ENCODE data around the gene ZNF714. TPM values are rescaled to one million over a fixed set of nuclear protein-coding genes. Genes with fewer than 3 reads are reported as not detected.

ZNF714 gene
- total and polyA plus RNA-seq, 2 donors from 2014 or later: 2.0 to 8.8 TPM

GRCh38 chr19:21141787-21142464 lies 59.9 kb downstream of the ZNF714 start, which contains the start of gene ZNF431:
Gene ZNF431, plus strand, starts transcription at chr19:21142040. Its CDS starts 144 bp downstream, at chr19:21142184.
- Histone ChIP-seq H3K9me3 (ENCODE audit: control insufficient read depth in 2 of 3, insufficient read depth in 1 of 3, low read length in 3 of 3) (no peaks in the 10 kb centered on the region), H3K9ac (ENCODE audit: low read length in 3 of 3) (peak within 1 kb of the TSS; percentile 63 to 90 (median 71)), H3K27me3 (ENCODE audit: control insufficient read depth, insufficient read depth, low read length) (no peaks in the 10 kb centered on the region), H3K27ac (ENCODE audit: low read depth in 2 of 2, low read length in 2 of 2) (peak within 1 kb of the TSS; percentile 19 to 33), H3K4me3 (ENCODE audit: low read length in 3 of 3) (peak within 1 kb of the TSS; percentile 84 to 92 (median 86)), H3K36me3 (ENCODE audit: control insufficient read depth in 2 of 3, insufficient read depth in 3 of 3, low read length in 3 of 3) (peaks cover 0 to 5% (median 0%) of the 10 kb centered on the region in 3 donors), H3K4me1 (ENCODE audit: control insufficient read depth in 2 of 3, insufficient read depth in 2 of 3, low read depth in 1 of 3, low read length in 3 of 3) (no peaks in the 10 kb centered on the region)
- FAIRE-seq: peak; percentile 94
- no peak for TF ChIP-seq CTCF (IDR thresholded peaks at IDR 0.05; ENCODE audit: borderline replicate concordance, extremely low read depth, insufficient read depth)
- peak; percentile 94 to 98 (median 96) for DNase-seq
- intact Hi-C loops (cut with DNase I): no loop called here

DNA sequence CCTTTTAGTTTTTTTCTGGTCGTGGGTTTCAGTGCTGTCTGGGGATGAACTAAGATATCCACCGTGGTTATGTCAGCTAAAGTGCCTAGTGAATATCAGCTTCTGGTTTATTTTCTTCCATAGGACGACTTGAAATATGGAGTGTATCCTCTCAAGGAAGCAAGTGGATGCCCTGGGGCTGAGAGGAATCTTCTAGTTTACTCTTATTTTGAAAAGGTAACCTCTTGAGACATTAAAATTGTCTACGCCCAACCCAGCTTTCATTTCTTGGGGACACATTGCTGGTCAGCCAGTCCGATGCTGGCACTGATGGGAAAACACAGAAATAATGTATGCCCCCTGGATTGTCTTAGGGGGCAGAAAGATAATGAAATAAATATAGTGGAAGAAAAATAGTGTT lies 61.4 kb downstream of the ZNF714 start:
- Histone ChIP-seq H3K4me3 (ENCODE audit: low read length in 3 of 3) (no peak overlapping the region), H3K36me3 (ENCODE audit: control insufficient read depth in 2 of 3, insufficient read depth in 3 of 3, low read length in 3 of 3) (peaks cover 0 to 5% (median 0%) of the 10 kb centered on the region in 3 donors), H3K27me3 (ENCODE audit: control insufficient read depth, insufficient read depth, low read length) (no peaks in the 10 kb centered on the region), H3K4me1 (ENCODE audit: control insufficient read depth in 2 of 3, insufficient read depth in 2 of 3, low read depth in 1 of 3, low read length in 3 of 3) (no peaks in the 10 kb centered on the region), H3K9me3 (ENCODE audit: control insufficient read depth in 2 of 3, insufficient read depth in 1 of 3, low read length in 3 of 3) (no peaks in the 10 kb centered on the region), H3K9ac (ENCODE audit: low read length in 3 of 3) (no peak overlapping the region), H3K27ac (ENCODE audit: low read depth in 2 of 2, low read length in 2 of 2) (no peak overlapping the region)
- FAIRE-seq (no peak), DNase-seq (no peak)
- intact Hi-C loops (cut with DNase I): no loop called here
- no peak for TF ChIP-seq CTCF (IDR thresholded peaks at IDR 0.05; ENCODE audit: borderline replicate concordance, extremely low read depth, insufficient read depth)

GRCh38 chr19:21143854-21144253 lies 61.9 kb downstream of the ZNF714 start:
- Histone ChIP-seq H3K4me1 (ENCODE audit: control insufficient read depth in 2 of 3, insufficient read depth in 2 of 3, low read depth in 1 of 3, low read length in 3 of 3) (no peaks in the 10 kb centered on the region), H3K4me3 (ENCODE audit: low read length in 3 of 3) (no peak overlapping the region), H3K27me3 (ENCODE audit: control insufficient read depth, insufficient read depth, low read length) (no peaks in the 10 kb centered on the region), H3K36me3 (ENCODE audit: control insufficient read depth in 2 of 3, insufficient read depth in 3 of 3, low read length in 3 of 3) (peaks cover 0 to 5% (median 1%) of the 10 kb centered on the region in 3 donors), H3K9me3 (ENCODE audit: control insufficient read depth in 2 of 3, insufficient read depth in 1 of 3, low read length in 3 of 3) (no peaks in the 10 kb centered on the region), H3K9ac (ENCODE audit: low read length in 3 of 3) (no peak overlapping the region), H3K27ac (ENCODE audit: low read depth in 2 of 2, low read length in 2 of 2) (no peak overlapping the region)
- DNase-seq (no peak), FAIRE-seq (no peak)
- no peak for TF ChIP-seq CTCF (IDR thresholded peaks at IDR 0.05; ENCODE audit: borderline replicate concordance, extremely low read depth, insufficient read depth)
- intact Hi-C loops (cut with DNase I): no loop called here

Data from kidney (tissue), 14 donors.